Dedifferentiated amniotic fluid mesenchymal stem cell (primary cell): ENCODE data around the gene PLA2G2D.

ENCODE experiments used
- DNase-seq: peaks from one replicate; pipeline ENCODE4 v3.0.0-alpha.2; 2016; ENCODE audit errors: extremely low spot score

The PLA2G2D gene, protein sequence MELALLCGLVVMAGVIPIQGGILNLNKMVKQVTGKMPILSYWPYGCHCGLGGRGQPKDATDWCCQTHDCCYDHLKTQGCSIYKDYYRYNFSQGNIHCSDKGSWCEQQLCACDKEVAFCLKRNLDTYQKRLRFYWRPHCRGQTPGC

DNA sequence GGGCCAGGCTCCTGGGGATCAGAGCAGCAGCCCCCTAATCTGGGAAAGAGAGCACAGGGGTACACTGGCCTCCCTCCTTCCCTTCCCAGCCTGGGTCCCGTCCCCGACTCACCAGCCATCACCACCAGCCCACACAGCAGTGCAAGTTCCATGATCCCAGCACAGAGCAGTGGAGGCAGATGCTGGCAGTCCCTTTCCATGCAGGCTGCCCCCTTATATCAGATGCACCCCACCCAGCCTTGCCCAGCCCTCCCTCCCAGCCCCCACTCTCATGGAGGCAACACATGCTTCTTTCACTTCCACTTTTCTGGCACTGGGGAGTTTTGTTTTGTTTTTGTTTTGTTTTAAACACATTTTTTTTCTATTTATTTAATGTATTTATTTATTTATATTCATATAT is at the start of gene PLA2G2D:
Gene PLA2G2D, minus strand, starts transcription at position 190 of the 400 bp plus-strand sequence. Its CDS starts 38 bp downstream, at position 152.
- no peak for DNase-seq

DNA sequence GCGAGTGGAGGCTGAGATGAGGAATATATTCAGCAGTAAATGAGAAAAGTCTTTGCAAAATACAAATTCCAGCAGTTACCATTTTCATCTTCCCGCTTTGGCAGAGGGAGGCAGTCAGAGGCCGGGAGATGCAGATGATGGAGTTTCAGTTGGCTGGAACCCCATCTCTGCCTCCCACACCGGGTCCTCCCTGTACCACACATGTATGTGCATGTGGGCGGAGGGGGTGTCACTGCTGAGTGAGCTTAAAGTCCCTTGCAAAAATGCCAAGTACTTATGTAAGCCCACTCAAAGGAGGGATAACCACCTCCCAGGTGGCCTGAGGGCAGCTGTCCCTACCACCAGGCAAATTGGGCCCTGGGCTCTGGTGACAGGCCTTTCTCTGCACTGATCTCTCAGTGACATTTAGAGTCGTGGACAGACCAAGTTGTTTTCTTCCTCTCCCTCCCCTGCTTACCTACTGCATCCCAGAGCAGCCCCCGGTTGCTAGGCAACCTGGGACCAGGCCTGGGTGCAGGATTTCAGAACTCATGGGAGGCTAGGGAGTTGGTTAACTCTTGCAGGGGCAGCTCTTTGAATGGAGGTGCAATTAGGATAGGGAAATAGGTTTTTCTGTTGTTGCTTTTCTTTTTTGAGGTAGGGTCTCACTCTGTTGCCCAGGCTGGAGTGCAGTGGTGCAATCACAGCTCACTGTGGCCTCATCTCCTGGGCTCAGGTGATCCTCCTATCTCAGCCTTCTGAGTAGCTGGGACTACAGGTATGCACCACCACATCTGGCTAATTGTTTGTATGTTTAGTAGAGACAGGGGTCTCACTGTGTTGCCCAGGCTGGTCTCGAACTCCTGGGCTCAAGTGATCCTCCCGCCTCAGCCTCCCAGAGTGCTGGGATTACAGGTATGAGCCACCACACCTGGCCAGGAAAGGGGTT is 49.5 kb upstream of the PLA2G2D start:
- DNase-seq = no peak

DNA sequence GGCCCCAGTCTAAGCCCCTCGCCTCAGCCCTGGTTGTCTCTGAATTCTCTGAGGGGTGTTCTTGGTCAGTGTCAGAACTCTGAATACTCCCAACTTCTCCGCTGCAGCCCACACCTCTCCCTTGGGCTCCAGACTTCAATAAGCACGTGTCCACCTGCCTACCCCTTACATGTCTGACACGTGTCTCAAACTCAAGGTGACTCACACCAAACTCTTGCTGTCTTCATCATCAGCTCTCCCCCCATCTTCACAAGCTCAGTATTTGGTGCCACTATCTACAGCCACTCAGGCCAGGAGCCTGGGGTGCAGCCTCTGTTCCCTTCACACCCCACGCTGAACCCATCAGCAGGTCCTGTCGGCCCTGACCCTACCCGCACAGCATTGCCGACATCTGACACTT is 47.8 kb upstream of the PLA2G2D start:
- no peak for DNase-seq

DNA sequence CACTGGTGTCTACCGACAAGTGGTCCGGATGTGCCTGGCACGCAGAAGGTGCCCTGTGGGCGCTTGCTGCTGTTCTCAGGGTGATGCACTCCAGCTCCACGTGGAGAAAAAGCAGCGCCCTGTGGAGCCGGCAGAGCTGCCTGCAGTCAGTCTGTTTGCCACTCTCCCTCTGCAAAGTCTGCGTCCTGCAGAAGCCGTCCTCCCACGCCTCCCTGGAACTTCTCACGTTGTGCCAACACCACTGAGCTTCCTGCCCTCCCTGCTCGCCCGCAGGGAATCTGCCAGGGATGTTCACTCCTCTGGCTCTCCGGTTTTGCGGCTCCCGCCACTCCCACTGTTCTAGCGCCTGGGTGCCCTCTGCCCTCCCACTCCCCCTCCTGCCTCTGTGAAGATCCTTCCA is 46.7 kb upstream of the PLA2G2D start:
- no peak for DNase-seq

DNA sequence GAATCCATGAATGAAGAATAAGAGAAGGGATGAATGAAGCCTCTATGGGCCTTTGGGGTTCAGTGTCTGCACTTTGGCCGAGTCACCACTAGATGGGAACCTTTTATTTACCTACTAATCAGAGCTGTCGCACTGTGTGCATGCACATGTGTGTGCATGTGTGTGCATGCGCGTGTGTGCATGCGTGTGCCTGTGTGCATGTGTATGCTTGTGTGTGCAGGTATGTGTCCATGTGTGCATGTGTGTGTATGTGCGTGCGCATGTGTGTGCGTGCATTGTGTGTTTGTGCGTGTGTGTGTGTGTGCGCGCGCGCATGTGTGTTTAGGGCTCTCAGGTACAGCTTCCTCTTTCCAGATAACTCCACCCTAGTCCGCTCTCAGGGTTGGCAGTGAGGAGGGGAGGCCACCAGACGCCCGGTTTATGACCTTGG is 46.2 kb upstream of the PLA2G2D start:
- no peak for DNase-seq

DNA sequence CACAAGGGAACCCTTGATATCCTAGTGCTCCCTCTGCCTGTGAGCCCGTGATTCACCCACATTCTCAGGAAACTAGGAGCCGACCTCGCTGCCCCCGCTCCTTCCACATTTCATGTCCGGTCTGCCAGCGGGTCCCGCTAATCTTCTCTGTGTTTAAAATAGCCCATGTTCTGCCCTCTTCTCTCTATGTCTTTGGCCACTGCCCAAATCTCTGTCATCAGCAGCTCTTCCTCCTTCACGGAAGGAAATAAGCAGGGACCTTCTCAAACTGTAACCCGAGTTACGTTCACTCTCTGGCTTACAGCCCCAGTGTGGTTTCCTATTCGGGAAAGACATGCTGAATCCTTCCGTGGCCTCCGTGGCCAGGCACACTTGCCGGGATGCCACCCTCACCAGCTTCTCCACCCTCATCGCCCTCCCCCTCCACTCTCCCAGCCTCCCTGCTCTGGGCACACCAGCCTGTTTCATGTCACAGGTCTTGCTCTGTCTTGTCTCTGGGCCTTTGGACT is 45.4 kb upstream of the PLA2G2D start:
- DNase-seq = no peak

DNA sequence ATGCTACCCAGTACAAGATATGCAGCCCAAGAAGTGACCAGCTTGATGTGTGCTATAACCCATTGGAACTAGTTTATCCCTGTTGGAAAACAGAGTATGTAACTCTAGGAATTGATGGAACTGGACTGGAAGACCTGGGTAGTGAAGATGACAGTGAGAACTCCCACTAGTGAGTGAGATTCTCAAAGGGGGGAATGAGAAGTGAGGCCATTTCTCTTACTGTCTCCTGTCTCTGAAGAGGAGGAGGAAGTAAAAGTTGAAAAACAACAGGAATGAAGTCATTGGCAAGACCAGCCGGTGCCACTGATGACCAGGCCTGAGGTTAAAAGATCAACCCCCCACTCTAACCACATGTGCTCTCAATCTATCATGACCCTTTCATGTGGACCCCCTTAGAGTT is 40.7 kb upstream of the PLA2G2D start:
- DNase-seq = no peak

DNA sequence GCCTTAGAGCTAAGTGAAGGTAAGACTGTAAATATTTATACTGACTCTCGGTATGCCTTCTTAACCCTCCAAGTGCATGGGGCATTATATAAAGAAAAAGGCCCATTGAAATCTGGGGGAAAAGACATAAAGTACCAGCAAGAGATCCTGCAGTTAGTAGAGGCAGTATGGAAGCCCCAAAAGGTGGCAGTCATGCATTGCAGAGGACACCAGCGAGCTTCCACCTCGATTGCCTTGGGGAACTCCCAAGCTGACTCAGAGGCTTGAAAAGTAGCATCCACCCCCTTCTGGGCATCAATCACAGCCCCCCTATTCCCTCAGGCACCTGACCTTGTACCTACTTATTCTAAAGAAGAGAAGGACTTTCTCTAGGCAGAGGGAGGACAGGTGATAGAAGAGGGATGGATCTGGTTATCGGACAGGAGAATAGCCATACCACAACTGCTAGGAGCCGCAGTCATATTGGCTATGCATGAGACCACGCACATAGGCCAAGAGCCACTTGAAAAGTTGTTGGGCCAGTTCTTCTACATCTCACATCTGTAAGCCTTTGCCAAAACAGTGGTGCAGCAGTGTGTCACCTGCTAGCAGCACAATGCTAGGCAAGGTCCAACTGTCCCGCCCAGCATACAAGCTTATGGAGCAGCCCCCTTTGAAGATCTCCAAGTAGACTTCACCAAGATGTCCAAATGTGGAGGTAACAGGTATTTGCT is 39.2 kb upstream of the PLA2G2D start:
- no peak for DNase-seq

DNA sequence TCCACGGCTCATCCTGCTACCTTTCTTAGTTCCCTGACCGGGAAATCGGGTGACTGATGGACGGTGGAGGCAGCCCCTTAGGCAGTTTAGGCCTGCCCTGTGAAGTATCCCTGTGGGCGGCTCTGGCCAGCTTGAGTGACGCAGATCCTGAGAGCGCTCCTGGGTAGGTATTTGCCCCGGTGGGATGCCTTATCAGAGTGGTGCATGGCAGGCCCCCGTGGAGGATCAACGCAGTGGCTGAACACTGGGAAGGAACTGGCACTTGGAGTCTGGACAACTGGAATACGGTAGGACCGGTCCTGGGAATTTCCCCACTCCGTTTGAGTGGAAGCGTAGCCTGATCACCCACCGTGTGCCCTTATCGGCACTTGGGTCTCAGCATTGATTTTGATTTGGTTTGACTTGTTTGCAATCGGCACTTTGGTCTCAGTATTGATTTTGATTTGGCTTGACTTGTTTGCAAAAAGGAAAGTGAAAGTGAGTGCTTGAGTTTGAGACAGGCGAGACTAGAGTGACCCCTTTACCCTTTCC is 35.0 kb upstream of the PLA2G2D start:
- DNase-seq = no peak

DNA sequence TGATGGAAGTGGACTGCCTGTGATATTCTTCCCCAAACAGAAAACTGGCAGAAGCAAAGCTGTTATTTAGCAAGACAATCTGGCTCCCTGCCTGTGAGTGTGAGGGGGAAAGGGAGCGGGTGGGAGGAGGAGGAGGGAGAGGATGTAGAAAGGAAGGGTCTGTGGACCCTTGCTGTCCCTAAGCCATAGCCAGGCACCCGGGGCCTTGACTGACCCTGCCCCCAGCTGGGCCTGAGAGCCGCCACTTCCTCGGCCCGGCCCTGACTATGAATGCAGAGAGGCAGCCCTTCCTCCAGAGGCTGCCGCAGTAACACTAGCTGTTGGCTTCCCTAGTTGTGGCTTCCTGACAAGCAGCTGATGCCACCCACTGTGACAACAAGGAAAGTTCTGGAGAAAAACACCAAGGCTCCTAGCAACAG is 33.7 kb upstream of the PLA2G2D start:
- no peak for DNase-seq

DNA sequence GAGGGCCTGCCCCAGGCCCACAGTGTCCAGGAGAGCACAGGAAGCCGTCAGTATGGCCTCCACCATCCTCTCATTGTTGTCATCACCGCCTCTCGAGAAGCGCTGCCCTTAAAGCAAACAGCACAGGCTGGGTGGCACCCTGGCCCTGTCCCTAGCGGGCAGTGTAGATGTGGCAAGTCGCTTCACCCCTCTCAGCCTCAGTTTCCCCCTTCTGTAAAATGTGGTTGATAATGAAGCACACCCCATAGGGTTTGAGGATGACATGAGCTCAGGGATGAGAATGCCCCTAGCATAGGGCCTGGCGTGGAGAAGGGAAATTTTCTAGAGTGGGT is 33.2 kb upstream of the PLA2G2D start:
- no peak for DNase-seq

DNA sequence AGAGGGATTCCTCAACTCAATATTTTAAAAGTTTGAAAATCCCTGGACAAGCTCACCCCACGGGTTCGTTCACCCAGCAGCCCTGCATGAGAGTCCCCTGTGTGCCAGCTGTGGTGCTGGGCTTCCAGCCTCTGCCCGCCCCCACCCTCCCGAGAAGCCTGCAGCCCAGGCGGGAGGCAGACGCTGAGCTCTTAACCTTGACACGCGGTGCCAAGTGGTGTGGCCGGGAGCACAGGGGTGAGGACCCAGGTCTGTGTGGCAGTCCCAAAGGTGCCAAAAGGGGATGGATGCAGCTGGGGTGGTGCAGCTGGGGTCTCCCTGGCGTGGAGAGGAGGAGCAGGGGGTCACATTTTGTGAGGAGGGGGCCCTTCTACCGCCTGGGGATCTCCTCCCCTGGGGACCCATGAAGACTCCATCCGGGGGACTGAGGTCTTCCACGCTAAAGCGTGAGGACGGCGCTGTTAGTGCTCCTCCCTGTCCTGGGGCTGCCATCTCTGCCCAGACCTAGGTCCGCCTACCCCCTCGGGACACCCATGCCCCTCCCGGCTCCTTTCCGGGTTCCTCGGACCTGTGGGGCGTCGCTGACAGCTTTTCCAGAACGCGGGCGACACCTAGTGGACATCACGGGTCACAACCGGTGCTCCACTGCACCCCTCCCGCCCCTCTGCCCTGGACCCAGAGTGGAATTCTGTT is 32.7 kb upstream of the PLA2G2D start:
- peak; percentile 56 for DNase-seq

DNA sequence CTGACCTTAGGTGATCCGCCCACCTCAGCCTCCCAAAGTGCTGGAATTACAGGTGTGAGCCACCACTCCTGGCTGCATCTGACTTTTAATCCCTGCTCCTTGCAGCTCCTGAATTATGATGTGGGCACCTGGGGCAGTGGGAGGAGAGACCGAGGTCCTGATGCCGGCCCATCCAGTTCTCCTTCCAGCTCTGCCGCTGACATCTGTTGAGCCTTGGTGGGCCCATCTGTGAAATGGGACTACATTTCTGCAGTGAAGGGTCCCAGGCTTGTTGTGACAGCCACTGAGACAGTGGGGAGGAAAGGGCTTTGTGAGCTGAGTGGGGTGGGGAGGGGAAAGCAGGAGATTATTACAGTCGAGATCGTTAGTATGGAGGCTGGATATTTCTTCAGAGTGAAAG is 31.6 kb upstream of the PLA2G2D start:
- DNase-seq = no peak

DNA sequence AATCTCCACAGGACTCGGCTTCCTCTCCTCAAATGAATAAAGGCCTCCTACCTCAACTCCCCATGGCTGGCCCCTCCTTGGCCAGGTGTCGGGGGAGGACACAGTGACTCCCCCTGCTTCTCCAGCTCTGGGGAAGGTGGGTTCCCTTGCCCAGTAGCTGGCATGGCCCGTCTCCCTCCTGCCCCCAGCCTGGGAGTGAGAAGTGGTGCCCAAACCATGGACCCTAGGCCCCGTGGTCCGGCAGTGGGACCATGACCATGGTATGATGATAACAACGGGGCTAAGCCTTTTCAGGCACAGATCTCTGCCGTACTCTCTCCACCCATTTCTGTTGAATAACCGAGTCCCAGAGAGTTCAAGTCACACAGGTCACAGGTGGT is 31.0 kb upstream of the PLA2G2D start:
- DNase-seq = no peak

DNA sequence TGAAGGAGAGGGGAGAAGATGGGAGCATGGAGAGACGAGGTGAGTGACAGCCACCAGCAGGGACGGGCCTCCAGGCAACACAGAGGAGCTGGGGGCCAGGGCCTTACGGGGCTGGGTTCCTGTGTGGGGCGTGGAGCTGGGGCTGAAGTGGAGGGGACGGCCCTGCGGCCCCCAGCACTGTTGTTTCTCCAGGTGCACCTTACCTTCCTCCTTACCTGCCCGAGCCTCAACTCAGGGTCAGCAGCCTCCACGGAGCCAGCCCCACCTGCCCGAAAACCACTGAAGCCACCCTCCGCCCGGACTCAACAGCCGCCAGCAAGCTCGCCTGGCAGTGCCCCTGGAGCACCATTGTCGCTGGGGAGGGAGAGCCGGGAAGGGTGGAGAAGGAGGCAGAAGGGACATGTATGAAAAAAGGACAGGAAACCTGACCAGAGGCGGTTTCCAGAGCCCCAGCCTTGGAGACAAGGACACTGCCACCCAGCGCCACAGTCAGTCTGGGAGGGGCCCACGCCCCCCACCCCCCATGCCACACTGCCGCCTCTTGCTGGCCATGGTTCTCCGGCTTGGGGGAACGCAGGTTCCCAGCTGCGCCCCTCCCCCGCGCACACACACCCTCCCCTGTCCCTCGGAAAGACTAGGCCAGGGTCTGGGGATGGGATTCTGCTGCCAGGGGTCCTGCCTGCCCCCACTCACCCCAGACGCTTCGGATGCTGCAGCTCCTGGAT is 30.4 kb upstream of the PLA2G2D start:
- DNase-seq = no peak

DNA sequence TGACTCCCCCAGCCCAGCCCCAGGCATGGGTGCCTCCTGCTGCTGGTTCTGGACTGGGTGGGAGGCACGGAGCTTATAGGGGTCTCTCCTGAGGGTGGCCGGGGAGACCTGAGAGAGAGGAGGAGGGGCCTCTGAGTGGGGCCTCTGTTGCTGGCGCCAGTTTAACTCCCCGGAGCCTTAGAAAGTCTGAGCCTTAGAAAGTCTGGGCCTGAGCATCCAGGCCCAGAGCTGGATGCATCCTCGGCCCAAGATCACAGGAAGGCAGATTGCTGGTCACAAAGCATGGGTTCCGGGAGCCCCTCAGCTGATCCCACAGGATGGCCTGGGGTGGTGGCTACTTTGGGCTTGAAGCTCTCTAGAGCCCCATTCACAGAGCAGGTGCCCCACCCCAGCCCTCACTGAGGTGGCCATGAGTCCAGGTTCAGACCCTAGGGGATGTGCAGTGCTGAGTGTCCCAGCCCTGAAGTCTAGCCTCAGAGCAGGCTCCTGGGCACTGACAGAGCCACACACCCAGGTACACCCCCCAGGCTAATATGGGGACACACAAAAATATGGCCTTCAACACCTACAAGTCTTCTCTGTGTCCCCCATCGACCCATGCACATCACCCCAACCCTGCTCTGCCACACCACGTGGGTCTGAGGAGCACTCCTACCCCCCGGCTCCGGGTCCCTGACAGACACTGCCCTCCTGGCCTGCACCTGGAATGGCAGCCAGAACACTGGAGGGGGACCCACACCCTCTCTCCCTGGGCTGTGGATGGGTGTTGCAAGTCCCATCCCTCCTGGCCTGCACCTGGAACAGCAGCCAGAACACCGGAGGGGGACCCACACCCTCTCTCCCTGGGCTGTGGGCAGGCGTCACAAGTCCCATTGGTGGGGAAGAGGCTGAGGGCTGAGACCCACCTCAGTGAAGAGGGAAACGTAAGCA is 29.5 kb upstream of the PLA2G2D start:
- DNase-seq = no peak

DNA sequence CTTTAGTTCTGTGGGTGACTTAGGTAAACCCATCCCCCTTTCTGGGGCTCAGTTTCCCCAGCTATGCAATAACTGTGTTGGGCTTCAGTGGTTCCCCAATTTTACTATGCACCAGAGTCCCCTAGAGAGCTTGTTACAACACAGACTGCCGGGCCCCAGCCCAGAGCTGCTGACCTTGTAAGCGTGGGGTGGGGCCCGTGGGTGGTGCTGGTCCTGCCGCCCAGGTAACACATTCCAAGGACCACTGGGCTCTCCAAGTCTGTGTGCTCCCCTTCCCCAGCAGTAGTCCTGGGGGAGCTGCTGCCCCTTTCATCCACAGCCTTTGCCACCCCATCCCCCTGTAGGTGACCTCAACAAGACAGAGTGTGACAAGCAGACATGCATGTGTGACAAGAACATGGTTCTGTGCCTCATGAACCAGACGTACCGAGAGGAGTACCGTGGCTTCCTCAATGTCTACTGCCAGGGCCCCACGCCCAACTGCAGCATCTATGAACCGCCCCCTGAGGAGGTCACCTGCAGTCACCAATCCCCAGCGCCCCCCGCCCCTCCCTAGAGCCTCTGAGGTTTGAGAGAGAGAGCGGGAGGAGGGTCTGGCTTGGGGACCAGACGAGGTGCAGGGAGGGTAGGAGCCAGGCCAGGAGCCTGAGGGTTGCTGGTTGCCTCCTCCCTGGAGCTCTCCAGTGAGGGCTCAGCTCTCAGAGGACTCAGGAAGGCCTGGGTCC is 28.7 kb upstream of the PLA2G2D start:
- no peak for DNase-seq

DNA sequence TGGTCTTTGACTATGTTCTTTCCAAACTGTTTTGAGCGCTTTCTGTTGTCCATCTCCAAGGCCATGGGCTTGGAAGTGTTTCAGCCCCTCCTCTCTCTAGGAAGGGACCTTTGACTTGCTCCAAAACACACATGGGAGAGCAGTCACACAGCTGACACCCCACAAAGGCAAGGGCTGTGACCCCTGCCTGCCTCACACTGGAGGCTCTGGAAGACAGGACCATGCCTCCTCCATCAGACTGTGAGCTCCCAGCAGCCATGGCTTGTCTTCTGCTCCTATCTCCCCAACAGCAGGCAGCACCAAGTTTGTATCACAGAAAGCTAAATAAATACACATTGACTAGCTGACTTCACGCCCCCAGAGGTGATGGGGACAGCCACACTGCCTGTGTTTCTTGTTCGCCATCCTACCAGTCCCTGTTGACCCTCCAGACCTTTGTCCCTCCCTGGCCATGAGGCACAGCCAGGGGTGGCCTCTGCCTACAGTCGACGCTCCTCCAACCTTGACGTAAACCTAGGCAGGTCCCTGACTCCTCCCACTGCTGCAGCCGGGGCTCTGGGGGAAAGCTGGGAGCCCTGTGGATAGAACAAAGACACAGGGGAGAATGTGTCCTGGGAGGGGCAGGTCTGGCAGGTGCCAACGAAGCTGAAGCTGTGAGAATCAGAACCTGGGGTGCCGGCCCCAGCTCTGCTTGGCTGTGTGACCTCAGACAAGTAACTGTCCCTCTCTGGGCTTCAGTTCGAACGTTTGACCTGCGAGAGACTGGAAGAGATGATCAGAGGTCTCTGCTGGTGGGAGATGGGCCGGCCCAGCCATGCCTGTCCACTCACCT is 24.6 kb upstream of the PLA2G2D start:
- DNase-seq = no peak
